Esophagus muscularis mucosa (tissue), 4 donors: Measurements from ENCODE around the gene N4BP3. TPM values are rescaled to one million over a fixed set of nuclear protein-coding genes. Genes with fewer than 3 reads are reported as not detected.

Experiments used
- DNase-seq: peaks from one replicate; pipeline ENCODE4 v3.0.0-alpha.2; 2017; ENCODE audit errors: extremely low spot score
- H3K27ac ChIP-seq, 4 donors: fragments of 200-600 bp; sonication (generic); replicated peaks in 1 of 4; 1 replicate in 3 of 4; 2 replicates in 1 of 4; pipeline ENCODE4 v1.5.1; 2016 to 2019; ENCODE audit warnings: mild to moderate bottlenecking in 1 of 4
- H3K27me3 ChIP-seq, 4 donors: fragments of 200-600 bp; sonication (generic); one replicate each; pipeline versions ENCODE4 v1.5.1 to v1.6.0; 2016 to 2019
- H3K36me3 ChIP-seq, 4 donors: fragments of 200-600 bp; sonication (generic); one replicate each; pipeline ENCODE4 v1.5.1; 2016 to 2019
- H3K4me1 ChIP-seq, 4 donors: fragments of 200-600 bp; sonication (generic); one replicate each; pipeline ENCODE4 v1.5.1; 2016 to 2019
- H3K4me3 ChIP-seq, 4 donors: fragments of 200-600 bp; sonication (generic); 1 replicate in 2 of 4; 2 replicates in 2 of 4; pipeline ENCODE4 v1.5.1; 2016 to 2019; ENCODE audit warnings: mild to moderate bottlenecking in 4 of 4, moderate library complexity in 1 of 4
- H3K9me3 ChIP-seq, 4 donors: fragments of 200-600 bp; sonication (generic); 1 replicate in 3 of 4; 2 replicates in 1 of 4; pipeline ENCODE4 v1.5.1; 2016 to 2019
- EP300 ChIP-seq: sonication (generic); formaldehyde crosslinking; IDR thresholded peaks from one replicate; pipeline ENCODE4 v1.6.1; 2017; ENCODE audit warnings: antibody characterized with exemption
- POLR2A ChIP-seq: fragments of 450-650 bp; IDR thresholded peaks from one replicate; pipeline ENCODE4 v1.6.1; 2017; ENCODE audit warnings: antibody characterized with exemption, moderate library complexity, mild to moderate bottlenecking, low read depth
- POLR2AphosphoS5 ChIP-seq, 2 donors: sonication (generic); formaldehyde crosslinking; IDR thresholded peaks; one replicate each; pipeline ENCODE4 v1.6.1; 2017; ENCODE audit warnings: antibody characterized with exemption in 2 of 2
- WGBS: methylation state at CpG from one replicate; pipeline ENCODE4 v1.1.5; 2018; 5-methylcytosine and 5-hydroxymethylcytosine counted together
- intact Hi-C: fragments of 100-400 bp; cut with DNase I; formaldehyde crosslinking; loops from one replicate; pipeline ENCODE4 v1.15.1; 2023
- total RNA-seq, 4 donors: library from RNA; depleted of rRNA; stranded (reverse); fragments of >200 nt; gene quantifications; one replicate each; pipeline versions ENCODE4 v1.1.0 to v1.2.1, GENCODE V29; 2016
- TF ChIP-seq, protein P1 (sequence below), 3 experiments: fragments of 200-600 bp in 2 of 3; fragments of 450-650 bp in 1 of 3; sonication (generic) in 2 of 3; IDR thresholded peaks; one replicate each; pipeline ENCODE4 v1.5.1; 2017 to 2019; ENCODE audit warnings: antibody characterized with exemption in 3 of 3, mild to moderate bottlenecking in 2 of 3, moderate library complexity in 1 of 3

Gene N4BP3
- total RNA-seq, 4 donors from 2014 or later = 1.7 to 4.3 (median 2.2) TPM

DNA sequence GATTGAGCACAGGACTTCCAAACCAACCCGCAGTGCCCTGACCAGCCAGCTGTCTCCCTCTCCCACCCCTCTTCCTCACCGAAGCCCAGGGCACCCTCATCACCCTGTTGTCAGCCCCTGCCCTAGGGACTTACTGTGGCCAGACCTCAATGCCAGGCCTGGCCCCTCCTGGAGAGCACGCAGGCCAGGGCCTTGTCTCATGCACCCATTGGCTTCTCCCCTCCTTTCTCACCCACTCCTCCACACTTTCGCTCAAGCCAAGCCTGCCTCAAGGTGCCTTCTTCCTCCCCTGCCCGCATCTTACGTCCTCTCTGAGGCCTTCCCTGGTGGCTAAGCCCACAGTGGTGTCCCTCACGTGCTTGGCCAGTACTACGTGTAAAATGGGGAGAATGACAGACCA lies 33.3 kb upstream of the N4BP3 start:
- no peak for TF ChIP-seq POLR2A
- TF ChIP-seq POLR2AphosphoS5 (IDR thresholded peaks at IDR 0.05) = no peak
- TF ChIP-seq, protein P1, sequence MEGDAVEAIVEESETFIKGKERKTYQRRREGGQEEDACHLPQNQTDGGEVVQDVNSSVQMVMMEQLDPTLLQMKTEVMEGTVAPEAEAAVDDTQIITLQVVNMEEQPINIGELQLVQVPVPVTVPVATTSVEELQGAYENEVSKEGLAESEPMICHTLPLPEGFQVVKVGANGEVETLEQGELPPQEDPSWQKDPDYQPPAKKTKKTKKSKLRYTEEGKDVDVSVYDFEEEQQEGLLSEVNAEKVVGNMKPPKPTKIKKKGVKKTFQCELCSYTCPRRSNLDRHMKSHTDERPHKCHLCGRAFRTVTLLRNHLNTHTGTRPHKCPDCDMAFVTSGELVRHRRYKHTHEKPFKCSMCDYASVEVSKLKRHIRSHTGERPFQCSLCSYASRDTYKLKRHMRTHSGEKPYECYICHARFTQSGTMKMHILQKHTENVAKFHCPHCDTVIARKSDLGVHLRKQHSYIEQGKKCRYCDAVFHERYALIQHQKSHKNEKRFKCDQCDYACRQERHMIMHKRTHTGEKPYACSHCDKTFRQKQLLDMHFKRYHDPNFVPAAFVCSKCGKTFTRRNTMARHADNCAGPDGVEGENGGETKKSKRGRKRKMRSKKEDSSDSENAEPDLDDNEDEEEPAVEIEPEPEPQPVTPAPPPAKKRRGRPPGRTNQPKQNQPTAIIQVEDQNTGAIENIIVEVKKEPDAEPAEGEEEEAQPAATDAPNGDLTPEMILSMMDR (IDR thresholded peaks at IDR 0.05) = no peak
- no peak for TF ChIP-seq EP300
- H3K9me3 ChIP-seq = no peaks in the 10 kb centered on the region
- intact Hi-C loops = no loop called here
- no peak overlapping the region for H3K4me3 ChIP-seq
- peaks cover 0 to 50% (median 2%) of the 10 kb centered on the region in 4 donors for H3K27me3 ChIP-seq
- 76% methylated on average over 8 of the region's 8 CpGs for WGBS
- no peak overlapping the region for H3K27ac ChIP-seq
- DNase-seq = no peak
- peaks cover 0 to 8% (median 2%) of the 10 kb centered on the region in 4 donors for H3K4me1 ChIP-seq
- no peaks in the 10 kb centered on the region for H3K36me3 ChIP-seq

DNA sequence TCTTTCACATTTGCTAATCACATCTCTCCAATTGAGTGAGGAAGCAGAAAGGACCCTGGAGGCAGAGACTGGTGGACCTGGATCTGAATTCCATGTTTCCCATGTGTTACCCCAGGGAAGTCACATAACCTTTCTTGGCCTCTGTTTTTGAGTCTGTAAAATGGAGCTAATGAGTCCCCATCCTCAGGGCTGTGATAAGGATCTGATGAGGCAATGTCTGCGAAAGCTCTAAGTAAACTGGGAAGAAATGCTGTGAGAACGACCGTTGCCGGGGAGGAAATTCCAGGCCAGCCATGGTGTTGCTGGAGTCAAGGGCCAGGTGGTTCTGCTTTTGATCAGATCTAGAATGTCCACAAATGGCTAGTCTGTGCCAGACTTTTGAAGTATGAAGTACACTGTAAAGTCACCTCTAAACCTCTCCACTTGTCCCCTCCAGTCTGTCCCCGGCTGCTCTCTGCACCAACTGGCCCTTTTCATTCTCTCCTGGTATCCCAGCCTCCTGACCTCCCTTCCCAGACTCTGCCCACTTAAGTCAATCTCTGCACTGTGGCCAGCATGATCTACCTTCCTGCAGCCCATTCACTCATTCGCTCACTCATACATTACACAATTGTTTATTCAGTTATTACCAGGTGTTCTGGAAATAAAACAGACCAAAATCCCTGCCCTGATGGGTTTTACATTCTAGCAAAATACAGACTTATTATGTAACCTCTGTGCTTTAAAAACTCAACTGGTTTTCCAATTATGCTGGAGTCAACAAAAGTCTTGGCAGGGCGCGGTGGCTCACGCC lies 32.5 kb upstream of the N4BP3 start:
- H3K9me3 ChIP-seq = no peaks in the 10 kb centered on the region
- no peak for DNase-seq
- intact Hi-C loops = no loop called here
- TF ChIP-seq EP300 = no peak
- TF ChIP-seq POLR2AphosphoS5 (IDR thresholded peaks at IDR 0.05) = no peak
- no peak for TF ChIP-seq POLR2A
- TF ChIP-seq, protein P1 (IDR thresholded peaks at IDR 0.05) = no peak
- peaks cover 0 to 6% (median 1%) of the 10 kb centered on the region in 4 donors for H3K4me1 ChIP-seq
- H3K36me3 ChIP-seq = no peaks in the 10 kb centered on the region
- peaks cover 0 to 47% (median 0%) of the 10 kb centered on the region in 4 donors for H3K27me3 ChIP-seq
- WGBS = 82% methylated on average over 9 of the region's 9 CpGs
- H3K4me3 ChIP-seq = no peak overlapping the region
- H3K27ac ChIP-seq = no peak overlapping the region

DNA sequence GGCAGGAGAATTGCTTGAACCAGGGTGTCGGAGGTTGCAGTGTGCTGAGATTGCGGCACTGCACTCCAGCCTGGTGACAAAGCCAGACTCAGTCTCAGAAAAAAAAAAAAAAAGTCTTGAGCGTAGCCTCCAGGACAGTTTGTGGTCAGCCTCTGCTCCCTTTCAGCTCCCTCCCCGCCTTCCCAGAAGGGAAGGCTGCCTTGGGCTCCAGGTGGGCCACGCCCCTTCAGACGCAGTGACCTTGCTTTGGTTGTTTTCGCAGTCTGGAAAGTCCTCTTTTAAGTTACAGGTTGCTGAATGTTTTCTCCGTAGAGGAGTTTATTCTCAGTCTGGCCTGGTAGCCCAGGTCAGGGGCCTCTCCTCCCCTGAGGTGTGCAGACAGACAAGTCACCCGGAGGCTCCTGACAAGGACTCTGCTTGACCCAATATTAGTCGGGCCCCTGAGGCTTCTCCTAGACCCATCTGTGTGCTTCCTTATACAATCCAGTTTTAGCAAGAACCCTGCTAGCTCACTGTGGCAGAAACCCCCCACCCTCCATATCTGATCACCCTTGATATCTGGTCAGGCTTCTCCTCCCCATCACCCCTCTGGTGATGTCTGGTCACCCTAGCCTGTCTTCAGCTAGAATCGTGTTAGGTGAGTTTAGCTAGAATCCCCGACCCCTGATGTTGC lies 31.6 kb upstream of the N4BP3 start:
- H3K27me3 ChIP-seq = peaks cover 0 to 52% (median 0%) of the 10 kb centered on the region in 4 donors
- 71% methylated on average over 9 of the region's 12 CpGs for WGBS
- H3K4me1 ChIP-seq = no peaks in the 10 kb centered on the region
- no peak for DNase-seq
- no peak overlapping the region for H3K4me3 ChIP-seq
- TF ChIP-seq POLR2A (no peak), EP300 (no peak), POLR2AphosphoS5 (IDR thresholded peaks at IDR 0.05) (no peak)
- TF ChIP-seq, protein P1 (IDR thresholded peaks at IDR 0.05) = no peak
- no peaks in the 10 kb centered on the region for H3K36me3 ChIP-seq
- no peaks in the 10 kb centered on the region for H3K9me3 ChIP-seq
- intact Hi-C loops = no loop called here
- H3K27ac ChIP-seq = no peak overlapping the region

DNA sequence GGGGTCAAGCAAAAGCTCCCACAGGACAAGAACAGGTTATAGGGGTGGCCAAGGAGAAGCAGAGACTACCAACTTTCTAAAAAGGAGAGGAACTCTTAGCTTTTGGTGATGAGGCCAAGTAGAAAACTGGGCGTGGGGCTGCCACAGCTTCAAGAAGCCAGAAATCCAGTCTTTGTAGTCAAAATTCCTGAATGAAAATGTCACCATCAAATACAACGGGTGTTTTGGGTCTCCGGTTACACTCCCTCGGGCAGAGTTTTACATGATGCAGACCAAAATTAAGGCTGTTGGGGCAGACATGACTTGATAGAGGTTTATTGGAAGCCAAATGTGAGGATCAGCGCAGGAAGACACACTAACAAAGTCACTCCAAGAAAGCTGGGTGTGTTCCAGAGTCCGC lies 29.4 kb upstream of the N4BP3 start:
- Histone ChIP-seq H3K27me3 (peaks cover 0 to 71% (median 0%) of the 10 kb centered on the region in 4 donors), H3K4me1 (no peaks in the 10 kb centered on the region), H3K27ac (no peak overlapping the region), H3K4me3 (no peak overlapping the region), H3K9me3 (no peaks in the 10 kb centered on the region), H3K36me3 (no peaks in the 10 kb centered on the region)
- TF ChIP-seq POLR2A = no peak
- TF ChIP-seq, protein P1 (IDR thresholded peaks at IDR 0.05) = no peak
- TF ChIP-seq POLR2AphosphoS5 (IDR thresholded peaks at IDR 0.05) = no peak
- TF ChIP-seq EP300 = no peak
- DNase-seq = no peak
- WGBS = 71% methylated on average over 6 of the region's 6 CpGs
- intact Hi-C loops = no loop called here
